HCT116 (cell line): ENCODE measurements around the gene EN2. TPM values are rescaled to one million over a fixed set of nuclear protein-coding genes. Genes with fewer than 3 reads are reported as not detected.

Experiments
- ATAC-seq: fragments of 200-7000 bp; cut with Tn5 transposase; 2 replicates; pipeline ENCODE4 v1.9.1; 2020; ENCODE audit warnings: mild to moderate bottlenecking, moderate library complexity
- BruUV-seq: library from RNA; stranded (reverse); fragments of 400-500 nt; replicated peaks from 2 replicates; lab custom pipeline; 2021; lab: Mats Ljungman, UMichigan
- CTCF ChIA-PET: fragments of 300-600 bp; sonication (Branson Sonifier 250); formaldehyde crosslinking; loops from one replicate; lab custom pipeline; 2021; ENCODE audit warnings: antibody characterized with exemption; lab: Charles Lee
- POLR2A ChIA-PET: fragments of 300-600, 350-600 bp; sonication (Branson Sonifier 250); formaldehyde crosslinking; loops from one replicate; lab custom pipeline; 2021; ENCODE audit warnings: antibody characterized with exemption; lab: Charles Lee
- RAD21 ChIA-PET, 2 experiments: fragments of 300-600 bp; sonication (Branson Sonifier 250); formaldehyde crosslinking; loops; one replicate each; lab custom pipeline; 2023; ENCODE audit warnings: low total read pairs in 2 of 2; ENCODE audit not compliant: uncharacterized antibody in 2 of 2, unreplicated experiment in 2 of 2, low non-redundant PET in 1 of 2; lab: Charles Lee
- DNase-seq: peaks from one replicate; pipeline ENCODE4 v3.0.0-alpha.2; 2010; ENCODE audit warnings: low read depth, low spot score
- H2AFZ ChIP-seq: fragments of 200-600 bp; shearing (Covaris generic), sonication (generic); 2 replicates; pipeline ENCODE4 v1.6.1; 2017; ENCODE audit warnings: low read depth, mixed run types, mixed read lengths, antibody characterized with exemption, low read length; ENCODE audit not compliant: poor library complexity, severe bottlenecking
- H3K27ac ChIP-seq: 2 replicates; pipeline ENCODE4 v1.5.1; 2012; ENCODE audit warnings: low read depth, low read length
- H3K27me3 ChIP-seq: fragments of 200-600 bp; sonication (generic); 2 replicates; pipeline ENCODE4 v1.6.1; 2016; ENCODE audit warnings: mixed run types, low read length, mixed read lengths; ENCODE audit not compliant: insufficient read depth
- H3K36me3 ChIP-seq, 2 experiments: fragments of 200-500 bp in 1 of 2; fragments of 200-600 bp in 1 of 2; sonication (Bioruptor generic) in 1 of 2; sonication (generic) in 1 of 2; 2 replicates each; pipeline versions ENCODE4 v1.5.1 to v1.6.1; 2014 to 2016; ENCODE audit warnings: low read length in 2 of 2, inconsistent platforms in 1 of 2, mixed read lengths in 1 of 2, mixed run types in 1 of 2; ENCODE audit not compliant: insufficient read depth in 2 of 2, control insufficient read depth in 1 of 2
- H3K4me1 ChIP-seq, 2 experiments: fragments of 200-600 bp in 1 of 2; sonication (generic) in 1 of 2; 2 replicates each; pipeline versions ENCODE4 v1.5.1 to v1.6.1; 2012 to 2017; ENCODE audit warnings: low read length in 2 of 2, inconsistent platforms in 1 of 2, mild to moderate bottlenecking in 1 of 2, mixed read lengths in 1 of 2, mixed run types in 1 of 2, moderate library complexity in 1 of 2; ENCODE audit not compliant: insufficient read depth in 2 of 2, control insufficient read depth in 1 of 2
- H3K4me2 ChIP-seq: fragments of 200-600 bp; sonication (generic); 2 replicates; pipeline ENCODE4 v1.6.1; 2017; ENCODE audit warnings: mixed run types, low read length, mixed read lengths
- H3K4me3 ChIP-seq, 2 experiments: fragments of 200-600 bp in 1 of 2; sonication (generic) in 1 of 2; replicated peaks in 1 of 2; 2 replicates each; pipeline ENCODE4 v1.5.1; 2011 to 2016; ENCODE audit warnings: low read length in 2 of 2, control low read depth in 1 of 2, low read depth in 1 of 2, mild to moderate bottlenecking in 1 of 2, mixed read lengths in 1 of 2, mixed run types in 1 of 2
- H3K79me2 ChIP-seq: fragments of 200-600 bp; sonication (generic); 2 replicates; pipeline ENCODE4 v1.6.1; 2017; ENCODE audit warnings: mild to moderate bottlenecking, mixed run types, low read length, moderate library complexity, mixed read lengths; ENCODE audit not compliant: insufficient read depth
- H3K9ac ChIP-seq: fragments of 200-600 bp; sonication (generic); 2 replicates; pipeline ENCODE4 v1.6.1; 2016; ENCODE audit warnings: low read length, mixed read lengths
- H3K9me2 ChIP-seq: fragments of 200-600 bp; sonication (generic), shearing (Covaris generic); 2 replicates; pipeline ENCODE4 v1.6.1; 2017; ENCODE audit warnings: mixed run types, mild to moderate bottlenecking, moderate library complexity; ENCODE audit not compliant: insufficient read depth
- H3K9me3 ChIP-seq, 2 experiments: fragments of 200-500 bp in 1 of 2; fragments of 200-600 bp in 1 of 2; sonication (Bioruptor generic) in 1 of 2; sonication (generic) in 1 of 2; 2 replicates each; pipeline ENCODE4 v1.6.1; 2014 to 2017; ENCODE audit warnings: low read length in 2 of 2, mixed read lengths in 2 of 2, inconsistent platforms in 1 of 2, low read depth in 1 of 2, mild to moderate bottlenecking in 1 of 2, mixed run types in 1 of 2, moderate library complexity in 1 of 2; ENCODE audit not compliant: control insufficient read depth in 1 of 2, insufficient read depth in 1 of 2
- H4K20me1 ChIP-seq: fragments of 200-600 bp; sonication (generic), shearing (Covaris generic); 2 replicates; pipeline ENCODE4 v1.6.1; 2017; ENCODE audit warnings: mixed run types, mild to moderate bottlenecking, moderate library complexity; ENCODE audit not compliant: insufficient read depth
- EGR1 ChIP-seq: IDR thresholded peaks from 2 replicates; pipeline ENCODE4 v1.6.1; 2012; ENCODE audit warnings: low read depth
- ELF1 ChIP-seq: IDR thresholded peaks from 2 replicates; pipeline ENCODE4 v1.6.1; 2012; ENCODE audit warnings: low read depth, borderline replicate concordance
- SIN3A ChIP-seq: IDR thresholded peaks from 2 replicates; pipeline ENCODE4 v1.6.1; 2012; ENCODE audit warnings: low read depth
- SP1 ChIP-seq: IDR thresholded peaks from 2 replicates; pipeline ENCODE4 v1.6.1; 2012; ENCODE audit warnings: low read depth
- SRF ChIP-seq: IDR thresholded peaks from 2 replicates; pipeline ENCODE4 v1.6.1; 2012; ENCODE audit warnings: low read depth
- YY1 ChIP-seq: IDR thresholded peaks from 2 replicates; pipeline ENCODE4 v1.6.1; 2011; ENCODE audit warnings: low read length, low read depth, moderate library complexity, mild to moderate bottlenecking; ENCODE audit not compliant: insufficient replicate concordance; ENCODE audit errors: extremely low read depth
- ZNF274 ChIP-seq: fragments of 200-500 bp; sonication (Bioruptor generic); IDR thresholded peaks from 2 replicates; pipeline ENCODE4 v1.6.1; 2014; ENCODE audit warnings: mild to moderate bottlenecking, low read depth, low read length, inconsistent platforms
- intact Hi-C: fragments of 100-400 bp; cut with micrococcal nuclease; formaldehyde crosslinking; loops from 2 replicates; pipeline ENCODE4 v1.10.0; 2022
- total RNA-seq: library from RNA; stranded (reverse); gene quantifications from one replicate; pipeline ENCODE4 v1.2.1, GENCODE V29; 2021; ENCODE audit not compliant: unreplicated experiment
- TF ChIP-seq, protein P1 (sequence below): IDR thresholded peaks from 2 replicates; pipeline ENCODE4 v1.6.1; 2012
- TF ChIP-seq, protein P2 (sequence below), 3 experiments: fragments of 200-600 bp in 1 of 3; sonication (generic) in 1 of 3; IDR thresholded peaks in 2 of 3; conservative IDR thresholded peaks in 1 of 3; 2 replicates each; pipeline ENCODE4 v1.5.1; 2012 to 2017; ENCODE audit warnings: low read depth in 2 of 3, low read length in 2 of 3, antibody characterized with exemption in 1 of 3, borderline replicate concordance in 1 of 3, control low read depth in 1 of 3, mild to moderate bottlenecking in 1 of 3, mixed read lengths in 1 of 3, mixed run types in 1 of 3, moderate library complexity in 1 of 3; ENCODE audit not compliant: insufficient read depth in 1 of 3
- TF ChIP-seq, protein P3 (sequence below): IDR thresholded peaks from 2 replicates; pipeline ENCODE4 v1.6.1; 2012

Gene EN2
- total RNA-seq, 1 experiment from 2014 or later, result 0.32 TPM

DNA sequence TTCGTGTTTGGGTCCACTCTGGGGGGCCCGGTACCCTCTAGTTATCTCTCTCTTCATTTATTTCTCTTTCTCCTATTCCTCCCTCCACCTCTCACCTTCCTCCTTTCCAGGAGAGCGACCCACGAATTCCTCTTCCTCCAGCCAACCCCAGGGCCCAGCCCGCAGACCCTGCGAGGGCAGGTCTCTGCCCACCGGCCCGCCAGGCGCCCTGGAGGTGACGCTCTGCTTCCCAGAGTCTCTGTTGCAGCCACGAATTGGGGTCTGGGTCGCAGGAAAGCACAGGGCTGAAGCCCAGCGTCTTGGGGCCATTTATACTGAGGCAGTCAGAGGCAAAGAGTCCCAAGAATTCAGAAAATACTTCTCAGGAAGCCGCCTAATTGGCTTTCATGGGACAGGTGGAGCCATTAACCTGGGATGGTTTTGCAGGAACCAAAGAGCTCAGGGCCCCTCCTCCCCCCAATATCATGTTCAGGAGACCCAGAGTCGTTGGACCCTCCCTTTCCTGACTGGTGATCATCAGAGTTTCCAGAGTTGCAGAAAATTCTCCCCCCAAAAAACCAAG lies 2.7 kb upstream of the EN2 start:
- Histone ChIP-seq H3K4me2 (no peak overlapping the region), H3K9me3 (no peaks in the 10 kb centered on the region), H3K27me3 (no peaks in the 10 kb centered on the region), H3K27ac (no peak overlapping the region), H3K4me1 (peaks cover 0 to 12% of the 10 kb centered on the region in 2 experiments; a peak in 3 of 4 replicates), H3K4me3 (no peak overlapping the region), H4K20me1 (no peaks in the 10 kb centered on the region), H2AFZ (no peak overlapping the region), H3K79me2 (no peaks in the 10 kb centered on the region), H3K9me2 (no peaks in the 10 kb centered on the region), H3K36me3 (no peaks in the 10 kb centered on the region), H3K9ac (no peak overlapping the region)
- ATAC-seq (no peak), DNase-seq (no peak)
- RAD21 ChIA-PET, result no interaction called here
- no TSS peak for BruUV-seq
- CTCF ChIA-PET, result no interaction called here
- intact Hi-C loops, result no loop called here
- POLR2A ChIA-PET, result no interaction called here
- no peak for TF ChIP-seq SRF
- TF ChIP-seq, protein P1, sequence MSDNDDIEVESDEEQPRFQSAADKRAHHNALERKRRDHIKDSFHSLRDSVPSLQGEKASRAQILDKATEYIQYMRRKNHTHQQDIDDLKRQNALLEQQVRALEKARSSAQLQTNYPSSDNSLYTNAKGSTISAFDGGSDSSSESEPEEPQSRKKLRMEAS, result no peak
- TF ChIP-seq EGR1, result no peak
- no peak for TF ChIP-seq SP1
- no peak for TF ChIP-seq ELF1
- TF ChIP-seq SIN3A, result no peak
- TF ChIP-seq ZNF274, result no peak
- TF ChIP-seq, protein P2, sequence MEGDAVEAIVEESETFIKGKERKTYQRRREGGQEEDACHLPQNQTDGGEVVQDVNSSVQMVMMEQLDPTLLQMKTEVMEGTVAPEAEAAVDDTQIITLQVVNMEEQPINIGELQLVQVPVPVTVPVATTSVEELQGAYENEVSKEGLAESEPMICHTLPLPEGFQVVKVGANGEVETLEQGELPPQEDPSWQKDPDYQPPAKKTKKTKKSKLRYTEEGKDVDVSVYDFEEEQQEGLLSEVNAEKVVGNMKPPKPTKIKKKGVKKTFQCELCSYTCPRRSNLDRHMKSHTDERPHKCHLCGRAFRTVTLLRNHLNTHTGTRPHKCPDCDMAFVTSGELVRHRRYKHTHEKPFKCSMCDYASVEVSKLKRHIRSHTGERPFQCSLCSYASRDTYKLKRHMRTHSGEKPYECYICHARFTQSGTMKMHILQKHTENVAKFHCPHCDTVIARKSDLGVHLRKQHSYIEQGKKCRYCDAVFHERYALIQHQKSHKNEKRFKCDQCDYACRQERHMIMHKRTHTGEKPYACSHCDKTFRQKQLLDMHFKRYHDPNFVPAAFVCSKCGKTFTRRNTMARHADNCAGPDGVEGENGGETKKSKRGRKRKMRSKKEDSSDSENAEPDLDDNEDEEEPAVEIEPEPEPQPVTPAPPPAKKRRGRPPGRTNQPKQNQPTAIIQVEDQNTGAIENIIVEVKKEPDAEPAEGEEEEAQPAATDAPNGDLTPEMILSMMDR (IDR thresholded peaks at IDR 0.05 in 2 of 3, conservative IDR thresholded peaks at IDR 0.05 in 1 of 3; ENCODE audit: borderline replicate concordance in 1 of 3, insufficient read depth in 1 of 3, low read depth in 2 of 3, low read length in 2 of 3), result no peak
- TF ChIP-seq, protein P3, sequence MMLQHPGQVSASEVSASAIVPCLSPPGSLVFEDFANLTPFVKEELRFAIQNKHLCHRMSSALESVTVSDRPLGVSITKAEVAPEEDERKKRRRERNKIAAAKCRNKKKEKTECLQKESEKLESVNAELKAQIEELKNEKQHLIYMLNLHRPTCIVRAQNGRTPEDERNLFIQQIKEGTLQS, result no peak
- TF ChIP-seq YY1, result no peak
